Testis (tissue), 2 donors: ENCODE data around the gene SLC6A20.

Experiments
- POLR2A ChIP-seq: fragments of 450-650 bp; IDR thresholded peaks from one replicate; pipeline ENCODE4 v1.6.1; 2017; ENCODE audit warnings: antibody characterized with exemption, mild to moderate bottlenecking, moderate library complexity
- TF ChIP-seq, protein P1 (sequence below), 3 experiments: fragments of 450-650 bp in 2 of 3; fragments of 200-600 bp in 1 of 3; sonication (generic) in 1 of 3; IDR thresholded peaks; one replicate each; pipeline ENCODE4 v1.5.1; 2016 to 2019; ENCODE audit warnings: antibody characterized with exemption in 3 of 3, mild to moderate bottlenecking in 2 of 3, moderate library complexity in 1 of 3

DNA sequence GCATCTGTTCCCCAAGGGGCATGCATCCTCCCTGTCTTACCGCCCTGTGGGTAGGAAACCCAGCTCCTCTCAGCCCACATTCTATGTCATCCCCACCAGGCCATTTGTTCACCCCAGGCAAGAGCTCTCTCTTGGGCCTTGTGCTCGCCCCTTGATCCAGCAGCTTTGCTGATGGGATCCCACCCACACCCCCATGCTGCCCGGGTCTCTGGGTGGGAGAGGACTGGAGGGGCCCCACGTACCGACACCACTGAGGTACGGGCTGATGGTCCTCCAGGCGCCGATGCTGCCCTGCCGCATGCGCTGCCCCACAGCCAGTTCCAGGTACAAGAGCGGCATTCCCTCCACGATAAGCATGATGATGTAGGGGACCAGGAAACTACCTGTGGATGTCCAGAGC is 14.5 kb downstream of the SLC6A20 start:
- TF ChIP-seq, protein P1, sequence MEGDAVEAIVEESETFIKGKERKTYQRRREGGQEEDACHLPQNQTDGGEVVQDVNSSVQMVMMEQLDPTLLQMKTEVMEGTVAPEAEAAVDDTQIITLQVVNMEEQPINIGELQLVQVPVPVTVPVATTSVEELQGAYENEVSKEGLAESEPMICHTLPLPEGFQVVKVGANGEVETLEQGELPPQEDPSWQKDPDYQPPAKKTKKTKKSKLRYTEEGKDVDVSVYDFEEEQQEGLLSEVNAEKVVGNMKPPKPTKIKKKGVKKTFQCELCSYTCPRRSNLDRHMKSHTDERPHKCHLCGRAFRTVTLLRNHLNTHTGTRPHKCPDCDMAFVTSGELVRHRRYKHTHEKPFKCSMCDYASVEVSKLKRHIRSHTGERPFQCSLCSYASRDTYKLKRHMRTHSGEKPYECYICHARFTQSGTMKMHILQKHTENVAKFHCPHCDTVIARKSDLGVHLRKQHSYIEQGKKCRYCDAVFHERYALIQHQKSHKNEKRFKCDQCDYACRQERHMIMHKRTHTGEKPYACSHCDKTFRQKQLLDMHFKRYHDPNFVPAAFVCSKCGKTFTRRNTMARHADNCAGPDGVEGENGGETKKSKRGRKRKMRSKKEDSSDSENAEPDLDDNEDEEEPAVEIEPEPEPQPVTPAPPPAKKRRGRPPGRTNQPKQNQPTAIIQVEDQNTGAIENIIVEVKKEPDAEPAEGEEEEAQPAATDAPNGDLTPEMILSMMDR (IDR thresholded peaks at IDR 0.05), result no peak
- TF ChIP-seq POLR2A, result no peak
